Gastroesophageal sphincter (tissue), 4 donors: Measurements from ENCODE around the gene RPL35A. TPM values are rescaled to one million over a fixed set of nuclear protein-coding genes. Genes with fewer than 3 reads are reported as not detected.

Experiments used
- ATAC-seq: fragments of 150-250 bp; one replicate; pipeline ENCODE4 v1.9.1; 2016; ENCODE audit warnings: mild to moderate bottlenecking, moderate library complexity
- H3K27ac ChIP-seq, 4 donors: fragments of 200-600 bp; sonication (generic) in 3 of 4; 1 replicate in 3 of 4; 2 replicates in 1 of 4; pipeline ENCODE4 v1.5.1; 2016 to 2019
- H3K27me3 ChIP-seq: fragments of 200-600 bp; sonication (generic); one replicate; pipeline ENCODE4 v1.5.1; 2019
- H3K36me3 ChIP-seq, 2 donors: fragments of 200-600 bp; sonication (generic); one replicate each; pipeline ENCODE4 v1.5.1; 2019; ENCODE audit warnings: control low read depth in 1 of 2
- H3K4me1 ChIP-seq, 3 donors: fragments of 200-600 bp; sonication (generic); 1 replicate in 2 of 3; 2 replicates in 1 of 3; pipeline ENCODE4 v1.5.1; 2016 to 2019; ENCODE audit warnings: control low read depth in 2 of 3
- H3K4me3 ChIP-seq, 2 donors: fragments of 200-600 bp; sonication (generic); one replicate each; pipeline ENCODE4 v1.5.1; 2019; ENCODE audit warnings: mild to moderate bottlenecking in 1 of 2, moderate library complexity in 1 of 2
- H3K9me3 ChIP-seq, 3 donors: fragments of 200-600 bp; sonication (generic); one replicate each; pipeline ENCODE4 v1.5.1; 2017 to 2019; ENCODE audit warnings: control low read depth in 2 of 3
- EP300 ChIP-seq: sonication (generic); formaldehyde crosslinking; IDR thresholded peaks from one replicate; pipeline ENCODE4 v1.6.1; 2017; ENCODE audit warnings: antibody characterized with exemption, mild to moderate bottlenecking
- POLR2A ChIP-seq, 2 donors: fragments of 450-650 bp; IDR thresholded peaks; one replicate each; pipeline ENCODE4 v1.6.1; 2017; ENCODE audit warnings: antibody characterized with exemption in 2 of 2, mild to moderate bottlenecking in 2 of 2, moderate library complexity in 1 of 2
- POLR2AphosphoS5 ChIP-seq: sonication (generic); formaldehyde crosslinking; IDR thresholded peaks from one replicate; pipeline ENCODE4 v1.6.1; 2017; ENCODE audit warnings: antibody characterized with exemption
- WGBS, 2 donors: methylation state at CpG; one replicate each; pipeline ENCODE4 v1.1.5; 2018; ENCODE audit warnings: low coverage in 1 of 2; 5-methylcytosine and 5-hydroxymethylcytosine counted together
- total RNA-seq, 4 donors: library from RNA; depleted of rRNA; stranded (reverse); fragments of >200 nt; gene quantifications; one replicate each; pipeline ENCODE4 v1.1.0, GENCODE V29; 2016
- TF ChIP-seq, protein P1 (sequence below), 4 experiments: fragments of 200-600 bp in 2 of 4; fragments of 450-650 bp in 2 of 4; sonication (generic) in 1 of 4; IDR thresholded peaks; one replicate each; pipeline ENCODE4 v1.5.1; 2017 to 2019; ENCODE audit warnings: antibody characterized with exemption in 4 of 4, mild to moderate bottlenecking in 2 of 4, moderate library complexity in 2 of 4

The RPL35A gene
- total RNA-seq, 4 donors from 2014 or later, result 394 to 1,032 (median 816) TPM

- Histone ChIP-seq H3K4me3 (no peak overlapping the region), H3K27ac (no peak overlapping the region), H3K9me3 (no peaks in the 10 kb centered on the region), H3K4me1 (no peaks in the 10 kb centered on the region), H3K36me3 (peaks cover 0 to 11% of the 10 kb centered on the region in 2 donors), H3K27me3 (no peaks in the 10 kb centered on the region)
- no peak for TF ChIP-seq POLR2AphosphoS5
- TF ChIP-seq, protein P1, sequence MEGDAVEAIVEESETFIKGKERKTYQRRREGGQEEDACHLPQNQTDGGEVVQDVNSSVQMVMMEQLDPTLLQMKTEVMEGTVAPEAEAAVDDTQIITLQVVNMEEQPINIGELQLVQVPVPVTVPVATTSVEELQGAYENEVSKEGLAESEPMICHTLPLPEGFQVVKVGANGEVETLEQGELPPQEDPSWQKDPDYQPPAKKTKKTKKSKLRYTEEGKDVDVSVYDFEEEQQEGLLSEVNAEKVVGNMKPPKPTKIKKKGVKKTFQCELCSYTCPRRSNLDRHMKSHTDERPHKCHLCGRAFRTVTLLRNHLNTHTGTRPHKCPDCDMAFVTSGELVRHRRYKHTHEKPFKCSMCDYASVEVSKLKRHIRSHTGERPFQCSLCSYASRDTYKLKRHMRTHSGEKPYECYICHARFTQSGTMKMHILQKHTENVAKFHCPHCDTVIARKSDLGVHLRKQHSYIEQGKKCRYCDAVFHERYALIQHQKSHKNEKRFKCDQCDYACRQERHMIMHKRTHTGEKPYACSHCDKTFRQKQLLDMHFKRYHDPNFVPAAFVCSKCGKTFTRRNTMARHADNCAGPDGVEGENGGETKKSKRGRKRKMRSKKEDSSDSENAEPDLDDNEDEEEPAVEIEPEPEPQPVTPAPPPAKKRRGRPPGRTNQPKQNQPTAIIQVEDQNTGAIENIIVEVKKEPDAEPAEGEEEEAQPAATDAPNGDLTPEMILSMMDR (IDR thresholded peaks at IDR 0.05), result no peak
- TF ChIP-seq EP300, result no peak
- TF ChIP-seq POLR2A (IDR thresholded peaks at IDR 0.05), result no peak
- 66 to 80% methylated on average over 11 to 15 of the region's 15 CpGs for WGBS, 2 donors
- no peak for ATAC-seq
Observed at GRCh38 chr3:197936819-197937384, 13.1 kb upstream of the RPL35A start.

- no peaks in the 10 kb centered on the region for H3K4me1 ChIP-seq
- H3K36me3 ChIP-seq, result peaks cover 0 to 6% of the 10 kb centered on the region in 2 donors
- no peak overlapping the region for H3K4me3 ChIP-seq
- H3K27ac ChIP-seq, result no peak overlapping the region
- TF ChIP-seq POLR2A (IDR thresholded peaks at IDR 0.05), result no peak
- TF ChIP-seq POLR2AphosphoS5, result no peak
- TF ChIP-seq, protein P1 (IDR thresholded peaks at IDR 0.05), result no peak
- TF ChIP-seq EP300, result no peak
- H3K9me3 ChIP-seq, result no peaks in the 10 kb centered on the region
- no peaks in the 10 kb centered on the region for H3K27me3 ChIP-seq
- 83 to 85% methylated on average over 1 of the region's 1 CpG for WGBS, 2 donors
- no peak for ATAC-seq
Observed at GRCh38 chr3:197940745-197941384, 9.1 kb upstream of the RPL35A start.

DNA sequence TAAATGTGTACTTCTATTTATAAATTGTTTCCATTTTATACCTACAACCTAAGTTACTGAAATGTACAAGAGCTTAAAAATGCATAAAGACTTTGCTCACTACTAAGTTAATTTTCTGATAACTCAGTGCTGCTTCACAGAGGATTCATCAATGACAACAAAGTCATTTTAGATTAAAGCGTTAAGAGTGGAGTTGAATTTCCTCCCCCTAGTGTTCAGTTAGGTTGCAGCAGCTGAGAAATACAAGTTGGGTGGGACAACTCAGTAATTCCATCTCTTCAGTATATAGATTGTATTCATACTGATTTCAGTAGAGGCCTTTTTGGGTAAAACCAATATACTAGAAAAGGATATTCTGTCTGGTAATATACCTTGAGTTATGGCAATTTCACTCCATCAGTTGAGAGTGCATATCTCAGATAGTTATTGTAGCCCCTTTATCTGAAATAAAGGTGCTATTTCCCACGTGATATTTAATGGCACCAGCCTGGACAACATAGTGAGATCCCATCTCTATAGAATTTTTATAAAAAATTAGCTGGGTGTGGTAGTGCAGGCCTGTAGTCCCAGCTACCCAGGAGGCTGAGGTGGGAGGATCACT, 6.9 kb upstream of the RPL35A start:
- H3K4me3 ChIP-seq, result no peak overlapping the region
- H3K36me3 ChIP-seq, result peaks cover 0 to 3% of the 10 kb centered on the region in 2 donors
- no peaks in the 10 kb centered on the region for H3K27me3 ChIP-seq
- H3K27ac ChIP-seq, result no peak overlapping the region
- ATAC-seq, result no peak
- TF ChIP-seq, protein P1 (IDR thresholded peaks at IDR 0.05), result peak; percentile 61 to 68 (median 64)
- no peak for TF ChIP-seq POLR2A (IDR thresholded peaks at IDR 0.05)
- no peaks in the 10 kb centered on the region for H3K4me1 ChIP-seq
- no peaks in the 10 kb centered on the region for H3K9me3 ChIP-seq
- 39 to 43% methylated on average over 2 of the region's 2 CpGs for WGBS, 2 donors

DNA sequence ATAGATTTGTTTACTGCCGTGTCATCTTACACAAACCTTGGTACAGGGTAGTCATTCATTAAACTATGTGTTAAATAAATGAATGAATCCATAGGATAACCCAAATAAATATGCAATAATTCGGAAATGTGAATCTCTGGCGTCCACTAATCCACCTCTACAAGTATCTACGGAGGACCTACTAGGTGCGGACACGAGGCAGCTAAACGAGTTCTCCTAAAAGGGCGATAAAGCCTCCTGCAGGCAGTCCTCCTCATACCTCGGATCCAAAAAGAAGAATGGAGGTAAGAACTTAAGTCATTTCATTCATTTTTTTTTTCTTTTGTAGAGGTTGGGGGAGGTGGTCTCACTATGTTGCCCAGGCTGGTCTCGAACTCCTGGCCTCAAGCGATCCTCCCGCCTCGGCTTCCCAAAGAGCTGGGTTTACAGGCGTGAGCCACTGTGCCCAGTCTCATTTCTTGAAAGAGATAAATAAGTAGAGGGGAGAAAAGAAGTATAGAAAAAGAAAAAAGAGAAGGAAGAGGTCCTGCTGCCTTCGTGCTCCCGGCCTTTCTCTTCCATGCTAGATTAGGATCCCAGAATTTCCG, 706 bp upstream of the RPL35A start:
- Histone ChIP-seq H3K36me3 (peaks cover 0 to 33% of the 10 kb centered on the region in 2 donors), H3K27ac (peak overlapping the region; percentile 87 to 95 (median 90)), H3K27me3 (no peaks in the 10 kb centered on the region), H3K9me3 (no peaks in the 10 kb centered on the region), H3K4me1 (peaks cover 4 to 43% (median 15%) of the 10 kb centered on the region in 3 donors), H3K4me3 (peak overlapping the region; percentile 60 to 90)
- TF ChIP-seq EP300 (no peak), POLR2AphosphoS5 (no peak), POLR2A (IDR thresholded peaks at IDR 0.05) (no peak)
- TF ChIP-seq, protein P1 (IDR thresholded peaks at IDR 0.05), result no peak
- no peak for ATAC-seq
- 9 to 14% methylated on average over 15 to 16 of the region's 17 CpGs for WGBS, 2 donors
